Upper lobe of left lung (tissue), 6 donors: Measurements from ENCODE around the gene TMEM97. TPM values are rescaled to one million over a fixed set of nuclear protein-coding genes. Genes with fewer than 3 reads are reported as not detected.
"Not testable (repeated sequence)": the region's sequence is repeated elsewhere in the genome, so short reads cannot be mapped to it uniquely, and the experiment has no call there.

Experiments
- ATAC-seq, 2 donors: fragments of 200-7000 bp; cut with Tn5 transposase; one replicate each; pipeline ENCODE4 v1.9.1; 2022; ENCODE audit warnings: mild to moderate bottlenecking in 2 of 2, moderate library complexity in 2 of 2; ENCODE audit not compliant: low FRiP score in 2 of 2
- DNase-seq, 2 donors: peaks; one replicate each; pipeline ENCODE4 v3.0.0-alpha.2; 2019 to 2020
- H3K27ac ChIP-seq, 4 donors: fragments of 200-600 bp; sonication (generic); one replicate each; pipeline ENCODE4 v1.5.1; 2016 to 2019
- H3K27me3 ChIP-seq, 4 donors: fragments of 200-600 bp; sonication (generic); one replicate each; pipeline ENCODE4 v1.5.1; 2017 to 2019
- H3K36me3 ChIP-seq, 4 donors: fragments of 200-600 bp; sonication (generic); one replicate each; pipeline ENCODE4 v1.5.1; 2016 to 2019
- H3K4me1 ChIP-seq, 4 donors: fragments of 200-600 bp; sonication (generic); one replicate each; pipeline ENCODE4 v1.5.1; 2018 to 2019
- H3K4me3 ChIP-seq, 4 donors: fragments of 200-600 bp; sonication (generic); one replicate each; pipeline ENCODE4 v1.5.1; 2017 to 2019; ENCODE audit warnings: mild to moderate bottlenecking in 2 of 4, moderate library complexity in 1 of 4
- H3K9me3 ChIP-seq, 4 donors: fragments of 200-600 bp; sonication (generic); one replicate each; pipeline ENCODE4 v1.5.1; 2018 to 2019
- CTCF ChIP-seq, 6 experiments: fragments of 450-650 bp in 4 of 6; fragments of 200-600 bp in 2 of 6; sonication (generic) in 2 of 6; IDR thresholded peaks; one replicate each; pipeline ENCODE4 v1.5.1; 2016 to 2019; ENCODE audit warnings: antibody characterized with exemption in 6 of 6
- EP300 ChIP-seq, 4 donors: sonication (generic); formaldehyde crosslinking; IDR thresholded peaks; one replicate each; pipeline ENCODE4 v1.5.1; 2017; ENCODE audit warnings: antibody characterized with exemption in 4 of 4, control low read depth in 2 of 4
- POLR2A ChIP-seq, 4 donors: fragments of 450-650 bp; IDR thresholded peaks; one replicate each; pipeline ENCODE4 v1.5.1; 2016 to 2017; ENCODE audit warnings: antibody characterized with exemption in 4 of 4, mild to moderate bottlenecking in 2 of 4
- POLR2AphosphoS5 ChIP-seq, 2 donors: sonication (generic); formaldehyde crosslinking; IDR thresholded peaks; one replicate each; pipeline ENCODE4 v1.5.1; 2017; ENCODE audit warnings: antibody characterized with exemption in 2 of 2
- WGBS, 2 donors: methylation state at CpG; one replicate each; pipeline ENCODE4 v1.1.5; 2017 to 2018; 5-methylcytosine and 5-hydroxymethylcytosine counted together
- total RNA-seq, 6 donors: library from RNA; depleted of rRNA in 4 of 6; stranded (reverse); fragments of >200 nt in 4 of 6; gene quantifications; one replicate each; pipeline versions ENCODE4 v1.1.0 to v1.2.1, GENCODE V29; 2016 to 2021
- donor health status: DM: no; HTN: no; CAD: no; lungs with moderate emphysema.
- donor health status: DM: no; HTN: yes; CAD: no; lungs with severe emphysema.

TMEM97 gene
- total RNA-seq, 6 donors from 2014 or later = 19.8 to 47.9 (median 37.6) TPM

GRCh38 chr17:28272166-28272565 is 46.8 kb upstream of the TMEM97 start:
- Histone ChIP-seq H3K4me1 (no peaks in the 10 kb centered on the region), H3K9me3 (no peaks in the 10 kb centered on the region), H3K4me3 (no peak overlapping the region), H3K36me3 (no peaks in the 10 kb centered on the region), H3K27ac (no peak overlapping the region), H3K27me3 (no peaks in the 10 kb centered on the region)
- TF ChIP-seq POLR2AphosphoS5 (IDR thresholded peaks at IDR 0.05) = no peak
- no peak for TF ChIP-seq POLR2A (IDR thresholded peaks at IDR 0.05)
- no peak for TF ChIP-seq CTCF (IDR thresholded peaks at IDR 0.05)
- TF ChIP-seq EP300 (IDR thresholded peaks at IDR 0.05) = no peak
- ATAC-seq (no peak), DNase-seq (no peak)
- WGBS, 2 donors = 63 to 86% methylated on average over 2 of the region's 2 CpGs

GRCh38 chr17:28273341-28273740 is 45.7 kb upstream of the TMEM97 start:
- 81 to 89% methylated on average over 5 of the region's 5 CpGs for WGBS, 2 donors
- H3K9me3 ChIP-seq, DNase-seq: not testable (repeated sequence)

GRCh38 chr17:28274591-28275265 is 44.3 kb upstream of the TMEM97 start:
- WGBS, 2 donors = 77 to 78% methylated on average over 9 of the region's 9 CpGs
- Histone ChIP-seq H3K9me3 (no peaks in the 10 kb centered on the region), H3K4me1 (no peaks in the 10 kb centered on the region), H3K27me3 (no peaks in the 10 kb centered on the region), H3K27ac (no peak overlapping the region), H3K36me3 (no peaks in the 10 kb centered on the region), H3K4me3 (no peak overlapping the region)
- TF ChIP-seq POLR2A (IDR thresholded peaks at IDR 0.05) = no peak
- no peak for TF ChIP-seq CTCF (IDR thresholded peaks at IDR 0.05)
- TF ChIP-seq POLR2AphosphoS5 (IDR thresholded peaks at IDR 0.05) = no peak
- DNase-seq (no peak), ATAC-seq (no peak)

More at GRCh38 chr17:28273341-28273740, 45.7 kb upstream of the TMEM97 start:
- H3K4me3 ChIP-seq, H3K4me1 ChIP-seq, H3K27ac ChIP-seq, H3K27me3 ChIP-seq, H3K36me3 ChIP-seq, ATAC-seq: not testable (repeated sequence)

- H3K4me3 ChIP-seq = no peak overlapping the region
- 87 to 89% methylated on average over 5 to 6 of the region's 6 CpGs for WGBS, 2 donors
These were observed 43.0 kb upstream of the TMEM97 start for GRCh38 chr17:28276011-28276410.

GRCh38 chr17:28279411-28279810 is 39.6 kb upstream of the TMEM97 start:
- WGBS, 2 donors = 69 to 83% methylated on average over 6 of the region's 6 CpGs
- TF ChIP-seq POLR2AphosphoS5 (IDR thresholded peaks at IDR 0.05) (no peak), EP300 (IDR thresholded peaks at IDR 0.05) (no peak)

More at GRCh38 chr17:28276011-28276410, 43.0 kb upstream of the TMEM97 start:
- Histone ChIP-seq H3K27me3 (no peaks in the 10 kb centered on the region), H3K4me1 (no peaks in the 10 kb centered on the region), H3K27ac (no peak overlapping the region), H3K9me3 (no peaks in the 10 kb centered on the region), H3K36me3 (no peaks in the 10 kb centered on the region)
- TF ChIP-seq POLR2A (IDR thresholded peaks at IDR 0.05) (no peak), POLR2AphosphoS5 (IDR thresholded peaks at IDR 0.05) (no peak), CTCF (IDR thresholded peaks at IDR 0.05) (no peak), EP300 (IDR thresholded peaks at IDR 0.05) (no peak)
- no peak for DNase-seq
- no peak for ATAC-seq

GRCh38 chr17:28280826-28281225 is 38.2 kb upstream of the TMEM97 start:
- DNase-seq = no peak
- no peaks in the 10 kb centered on the region for H3K4me1 ChIP-seq
- 87 to 93% methylated on average over 3 of the region's 3 CpGs for WGBS, 2 donors
- no peak overlapping the region for H3K4me3 ChIP-seq
- no peaks in the 10 kb centered on the region for H3K27me3 ChIP-seq
- no peaks in the 10 kb centered on the region for H3K9me3 ChIP-seq
- no peak for TF ChIP-seq CTCF (IDR thresholded peaks at IDR 0.05)
- TF ChIP-seq EP300 (IDR thresholded peaks at IDR 0.05) = no peak
- no peak for ATAC-seq
- H3K27ac ChIP-seq = no peak overlapping the region
- H3K36me3 ChIP-seq = no peaks in the 10 kb centered on the region

More at GRCh38 chr17:28279411-28279810, 39.6 kb upstream of the TMEM97 start:
- Histone ChIP-seq H3K27ac (no peak overlapping the region), H3K27me3 (no peaks in the 10 kb centered on the region), H3K9me3 (no peaks in the 10 kb centered on the region), H3K4me1 (no peaks in the 10 kb centered on the region), H3K36me3 (no peaks in the 10 kb centered on the region), H3K4me3 (no peak overlapping the region)
- DNase-seq (no peak), ATAC-seq (no peak)
